NCI-H2227 (cell line): ENCODE results near the gene NOL8.

ENCODE experiments used
- DNase-seq: peaks from one replicate; lab custom pipeline; 2025; ENCODE audit not compliant: unreplicated experiment; lab: John Stamatoyannopoulos, UW

The NOL8 gene

GRCh38 chr9:92270511-92270910 is 54.6 kb downstream of the NOL8 start:
- no peak for DNase-seq

GRCh38 chr9:92266486-92266885 is 58.7 kb downstream of the NOL8 start:
- DNase-seq, result no peak

GRCh38 chr9:92265154-92265553 is 60.0 kb downstream of the NOL8 start:
- no peak for DNase-seq

GRCh38 chr9:92263131-92263530 is 62.0 kb downstream of the NOL8 start:
- DNase-seq, result no peak

GRCh38 chr9:92257327-92257726 is 67.8 kb downstream of the NOL8 start:
- DNase-seq, result no peak

- DNase-seq, result no peak
Observed at GRCh38 chr9:92254381-92255337, 70.5 kb downstream of the NOL8 start.

- no peak for DNase-seq
Observed at GRCh38 chr9:92253656-92254055, 71.5 kb downstream of the NOL8 start.

GRCh38 chr9:92247981-92248380 is 77.2 kb downstream of the NOL8 start:
- no peak for DNase-seq
